ENCODE results near the gene ARL6IP5. TPM values are rescaled to one million over a fixed set of nuclear protein-coding genes. Genes with fewer than 3 reads are reported as not detected.

Gene ARL6IP5
- total and polyA plus RNA-seq, 2 of the 13 experiments (the other 11 are each of a cell fraction or from before 2014, with no cell fraction given), result 23.7 to 29.6 TPM

DNA sequence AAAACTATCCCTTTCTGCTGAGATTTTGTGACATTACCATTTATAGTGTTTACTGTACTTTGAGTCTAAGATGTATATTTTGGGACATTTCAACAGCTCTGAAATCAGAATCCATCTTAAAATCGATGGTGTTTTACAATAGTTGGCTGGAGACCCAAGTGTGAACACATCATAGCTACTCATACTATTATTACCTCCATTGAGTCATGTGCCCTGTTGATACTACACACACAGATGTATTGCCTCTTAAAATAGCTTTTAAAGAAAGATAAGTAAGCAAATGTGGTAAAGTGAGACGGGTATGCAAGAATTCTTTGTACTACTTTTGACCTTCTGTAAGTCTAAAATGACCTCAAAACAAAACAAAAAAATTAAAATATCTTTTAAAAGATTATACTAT lies 31.0 kb downstream of the ARL6IP5 start:
- DNase-seq (ENCODE audit: low spot score) (no peak), FAIRE-seq (no peak), ATAC-seq (no peak)
- WGBS (ENCODE audit: low lambda C conversion rate), result 1% methylated on average over 2 of the region's 2 CpGs
- H3K9ac ChIP-seq (ENCODE audit: insufficient read depth, low read depth, low read length), result no peak overlapping the region
- no peak overlapping the region for H3K4me2 ChIP-seq (ENCODE audit: low read depth, low read length)
- POLR2A ChIA-PET, result no interaction called here
- CTCF ChIA-PET (ENCODE audit: low intra/inter-chr PET ratio, low total read pairs), result no interaction called here
- no peaks in the 10 kb centered on the region for H3K9me3 ChIP-seq (ENCODE audit: low read length)
- TF ChIP-seq, protein P1, sequence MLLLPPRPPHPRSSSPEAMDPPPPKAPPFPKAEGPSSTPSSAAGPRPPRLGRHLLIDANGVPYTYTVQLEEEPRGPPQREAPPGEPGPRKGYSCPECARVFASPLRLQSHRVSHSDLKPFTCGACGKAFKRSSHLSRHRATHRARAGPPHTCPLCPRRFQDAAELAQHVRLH (CRISPR knock-in tag; IDR thresholded peaks at IDR 0.05; ENCODE audit: borderline replicate concordance, low read depth), result no peak
- TF ChIP-seq ARID5B (CRISPR knock-in tag; IDR thresholded peaks at IDR 0.05) (no peak), ZNF790 (CRISPR knock-in tag; IDR thresholded peaks at IDR 0.05; ENCODE audit: borderline replicate concordance) (no peak), ZNF709 (CRISPR knock-in tag; IDR thresholded peaks at IDR 0.05) (no peak), ZNF235 (CRISPR knock-in tag; IDR thresholded peaks at IDR 0.05; ENCODE audit: borderline replicate concordance) (no peak), ZNF234 (CRISPR knock-in tag; conservative IDR thresholded peaks at IDR 0.05) (no peak), NCOA2 (CRISPR knock-in tag; IDR thresholded peaks at IDR 0.05) (no peak), RORA (CRISPR knock-in tag; IDR thresholded peaks at IDR 0.05) (no peak), ZSCAN9 (CRISPR knock-in tag; IDR thresholded peaks at IDR 0.05; ENCODE audit: borderline replicate concordance) (no peak), ARNT2 (CRISPR knock-in tag; IDR thresholded peaks at IDR 0.05; ENCODE audit: low read depth) (no peak), MIER3 (CRISPR knock-in tag; IDR thresholded peaks at IDR 0.05; ENCODE audit: borderline replicate concordance) (no peak), ZSCAN29 (CRISPR knock-in tag; conservative IDR thresholded peaks at IDR 0.05) (no peak), GLMP (CRISPR knock-in tag; IDR thresholded peaks at IDR 0.05; ENCODE audit: borderline replicate concordance) (no peak), SNRNP70 (IDR thresholded peaks at IDR 0.05; ENCODE audit: low read depth, low read length) (no peak), ZNF276 (CRISPR knock-in tag; IDR thresholded peaks at IDR 0.05; ENCODE audit: low read depth) (no peak), ZNF615 (CRISPR knock-in tag; IDR thresholded peaks at IDR 0.05; ENCODE audit: borderline replicate concordance) (no peak), CHD4 (IDR thresholded peaks at IDR 0.05; ENCODE audit: borderline replicate concordance, low read length) (no peak), ZNF577 (CRISPR knock-in tag; IDR thresholded peaks at IDR 0.05; ENCODE audit: borderline replicate concordance, low read depth) (no peak), GATAD1 (CRISPR knock-in tag; IDR thresholded peaks at IDR 0.05) (no peak)
- no peaks in the 10 kb centered on the region for H3K4me1 ChIP-seq (ENCODE audit: insufficient read depth, low read length)
- no peak overlapping the region for H3K27ac ChIP-seq (ENCODE audit: extremely low read length, insufficient read depth, low read length)
- no TSS peak for BruUV-seq (replicated peaks)
- no peaks in the 10 kb centered on the region for H3K79me2 ChIP-seq (ENCODE audit: insufficient read depth, low read length)
- intact Hi-C loops (cut with micrococcal nuclease; ENCODE audit: unreplicated experiment), result no loop called here
- H3K36me3 ChIP-seq (replicated peaks in 1 of 2; ENCODE audit: control insufficient read depth in 1 of 2, insufficient read depth in 2 of 2, low read length in 2 of 2), result no peaks in the 10 kb centered on the region
- H3K27me3 ChIP-seq (ENCODE audit: control insufficient read depth in 1 of 2, insufficient read depth in 2 of 2, low read length in 2 of 2), result peaks cover 0 to 5% of the 10 kb centered on the region in 2 experiments; a peak in 1 of 5 replicates
- no peak overlapping the region for H3K4me3 ChIP-seq (replicated peaks in 1 of 3; ENCODE audit: insufficient read depth in 1 of 3, low read depth in 2 of 3, low read length in 3 of 3)
- in situ Hi-C loops (cut with HindIII; ENCODE audit: extremely low pct_ligation_motif_present, low pct_unique_long_range_greater_than_20kb), result loop anchor here (25.0 kb wide), 1 partner anchor 547 kb away; no protein-coding TSS in a partner anchor
- no peak overlapping the region for H2AFZ ChIP-seq (ENCODE audit: low read length)
- H4K20me1 ChIP-seq (ENCODE audit: insufficient read depth, low read length), result no peaks in the 10 kb centered on the region

Measured in HepG2 (cell line).